Measurements from ENCODE around the gene TRIM8. TPM values are rescaled to one million over a fixed set of nuclear protein-coding genes. Genes with fewer than 3 reads are reported as not detected.

The TRIM8 gene
- total RNA-seq, 3 donors from 2014 or later, result 65.5 to 89.9 (median 71.3) TPM

- TF ChIP-seq, protein P1, sequence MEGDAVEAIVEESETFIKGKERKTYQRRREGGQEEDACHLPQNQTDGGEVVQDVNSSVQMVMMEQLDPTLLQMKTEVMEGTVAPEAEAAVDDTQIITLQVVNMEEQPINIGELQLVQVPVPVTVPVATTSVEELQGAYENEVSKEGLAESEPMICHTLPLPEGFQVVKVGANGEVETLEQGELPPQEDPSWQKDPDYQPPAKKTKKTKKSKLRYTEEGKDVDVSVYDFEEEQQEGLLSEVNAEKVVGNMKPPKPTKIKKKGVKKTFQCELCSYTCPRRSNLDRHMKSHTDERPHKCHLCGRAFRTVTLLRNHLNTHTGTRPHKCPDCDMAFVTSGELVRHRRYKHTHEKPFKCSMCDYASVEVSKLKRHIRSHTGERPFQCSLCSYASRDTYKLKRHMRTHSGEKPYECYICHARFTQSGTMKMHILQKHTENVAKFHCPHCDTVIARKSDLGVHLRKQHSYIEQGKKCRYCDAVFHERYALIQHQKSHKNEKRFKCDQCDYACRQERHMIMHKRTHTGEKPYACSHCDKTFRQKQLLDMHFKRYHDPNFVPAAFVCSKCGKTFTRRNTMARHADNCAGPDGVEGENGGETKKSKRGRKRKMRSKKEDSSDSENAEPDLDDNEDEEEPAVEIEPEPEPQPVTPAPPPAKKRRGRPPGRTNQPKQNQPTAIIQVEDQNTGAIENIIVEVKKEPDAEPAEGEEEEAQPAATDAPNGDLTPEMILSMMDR (IDR thresholded peaks at IDR 0.05), result no peak
- peaks cover 14% of the 10 kb centered on the region for H3K4me1 ChIP-seq (ENCODE audit: low read depth)
- no peaks in the 10 kb centered on the region for H3K9me3 ChIP-seq
- H3K4me3 ChIP-seq, result no peak overlapping the region
- intact Hi-C loops (cut with DNase I, micrococcal nuclease), result no loop called here
- ATAC-seq (no peak), DNase-seq (no peak)
- no peaks in the 10 kb centered on the region for H3K36me3 ChIP-seq (ENCODE audit: low read depth)
Observed at GRCh38 chr10:102621443-102622325, 22.6 kb upstream of the TRIM8 start.

- no peaks in the 10 kb centered on the region for H3K9me3 ChIP-seq
- intact Hi-C loops (cut with DNase I, micrococcal nuclease), result no loop called here
- H3K36me3 ChIP-seq (ENCODE audit: low read depth), result no peaks in the 10 kb centered on the region
- no peak for ATAC-seq
- TF ChIP-seq, protein P1 (IDR thresholded peaks at IDR 0.05), result no peak
- H3K4me3 ChIP-seq, result no peak overlapping the region
- no peak for DNase-seq
- H3K4me1 ChIP-seq (ENCODE audit: low read depth), result peaks cover 18% of the 10 kb centered on the region
Observed at GRCh38 chr10:102624094-102624493, 20.2 kb upstream of the TRIM8 start.

GRCh38 chr10:102624751-102625645 lies 19.3 kb upstream of the TRIM8 start:
- DNase-seq (peak in 1 of 3 donors; percentile 4), ATAC-seq (no peak)
- no peak overlapping the region for H3K4me3 ChIP-seq
- peaks cover 10% of the 10 kb centered on the region for H3K4me1 ChIP-seq (ENCODE audit: low read depth)
- H3K9me3 ChIP-seq, result no peaks in the 10 kb centered on the region
- TF ChIP-seq, protein P1 (IDR thresholded peaks at IDR 0.05), result no peak
- no peaks in the 10 kb centered on the region for H3K36me3 ChIP-seq (ENCODE audit: low read depth)
- intact Hi-C loops (cut with DNase I, micrococcal nuclease), result no loop called here

- intact Hi-C loops (cut with DNase I, micrococcal nuclease), result no loop called here
- Histone ChIP-seq H3K36me3 (ENCODE audit: low read depth) (no peaks in the 10 kb centered on the region), H3K4me3 (no peak overlapping the region), H3K9me3 (no peaks in the 10 kb centered on the region), H3K4me1 (ENCODE audit: low read depth) (peaks cover 4% of the 10 kb centered on the region)
- TF ChIP-seq, protein P1 (IDR thresholded peaks at IDR 0.05), result no peak
- DNase-seq (peak in 1 of 3 donors; percentile 6), ATAC-seq (no peak)
Observed at GRCh38 chr10:102626026-102626685, 18.1 kb upstream of the TRIM8 start.

DNA sequence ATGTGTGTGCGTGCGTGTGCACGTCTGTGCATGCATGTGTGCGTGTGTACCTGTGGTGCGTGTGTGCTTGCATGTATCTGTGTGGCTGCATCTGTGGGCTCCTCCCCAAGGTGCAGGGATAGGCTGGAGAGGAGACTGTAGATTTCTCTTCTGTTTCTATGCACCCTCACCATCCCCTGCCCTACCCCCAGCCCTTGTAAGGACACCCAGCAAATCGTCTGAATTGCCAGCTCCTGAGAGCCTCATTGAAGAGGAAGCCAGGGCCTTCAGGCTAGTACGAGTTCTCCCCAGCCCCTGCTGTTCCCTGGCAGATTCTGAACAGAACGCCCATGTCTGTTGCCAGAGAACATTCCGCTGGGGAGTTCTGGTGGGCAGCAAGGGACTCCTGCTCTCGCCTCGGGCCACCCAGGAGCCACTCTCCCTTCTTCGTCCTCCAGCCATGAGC lies 17.0 kb upstream of the TRIM8 start:
- Histone ChIP-seq H3K4me1 (ENCODE audit: low read depth) (peaks cover 5% of the 10 kb centered on the region), H3K4me3 (no peak overlapping the region), H3K36me3 (ENCODE audit: low read depth) (no peaks in the 10 kb centered on the region), H3K9me3 (no peaks in the 10 kb centered on the region)
- TF ChIP-seq, protein P1 (IDR thresholded peaks at IDR 0.05), result no peak
- intact Hi-C loops (cut with DNase I, micrococcal nuclease), result no loop called here
- DNase-seq (peak in 1 of 3 donors; percentile 13), ATAC-seq (peak; percentile 5)

Data from mucosa of descending colon (tissue), 3 donors.